B cell (primary cell): ENCODE measurements around the gene UBQLN4. TPM values are rescaled to one million over a fixed set of nuclear protein-coding genes. Genes with fewer than 3 reads are reported as not detected.

ENCODE experiments used
- ATAC-seq: fragments of 200-7000 bp; cut with Tn5 transposase; one replicate; pipeline ENCODE4 v1.10.0; 2021; ENCODE audit warnings: low read depth, mild to moderate bottlenecking, moderate number of reproducible peaks, moderate library complexity
- CTCF ChIA-PET: fragments of 350-600 bp; sonication (Branson Sonifier 250); formaldehyde crosslinking; loops from one replicate; lab custom pipeline; 2021; ENCODE audit warnings: antibody characterized with exemption, inconsistent platforms; lab: Charles Lee
- POLR2A ChIA-PET: fragments of 350-600 bp; sonication (Branson Sonifier 250); formaldehyde crosslinking; loops from one replicate; lab custom pipeline; 2021; ENCODE audit warnings: antibody characterized with exemption; lab: Charles Lee
- DNase-seq: peaks from one replicate; pipeline ENCODE4 v3.0.0; 2013
- H2AFZ ChIP-seq: 2 replicates; pipeline ENCODE4 v1.6.1; 2012; ENCODE audit warnings: mild to moderate bottlenecking, low read depth, low read length; ENCODE audit not compliant: insufficient read depth, poor library complexity, severe bottlenecking
- H3K27ac ChIP-seq, 2 donors: 1 replicate in 1 of 2; 2 replicates in 1 of 2; pipeline ENCODE4 v1.5.1; 2012 to 2013; ENCODE audit warnings: low read length in 2 of 2, mild to moderate bottlenecking in 2 of 2, moderate library complexity in 1 of 2
- H3K27me3 ChIP-seq, 4 experiments: fragments of 200-600 bp in 1 of 4; sonication (generic) in 1 of 4; replicated peaks in 1 of 4; 1 replicate in 2 of 4; 2 replicates in 2 of 4; pipeline versions ENCODE4 v1.6.1 to v1.7.0; 2013 to 2016; ENCODE audit warnings: low read length in 3 of 4, mild to moderate bottlenecking in 2 of 4, mixed read lengths in 1 of 4, moderate library complexity in 1 of 4; ENCODE audit not compliant: insufficient read depth in 4 of 4, control insufficient read depth in 3 of 4; ENCODE audit errors: control extremely low read depth in 1 of 4
- H3K36me3 ChIP-seq, 2 experiments: replicated peaks in 1 of 2; 1 replicate in 1 of 2; 2 replicates in 1 of 2; pipeline versions ENCODE4 v1.6.1 to v1.7.1; 2013; ENCODE audit warnings: low read length in 1 of 2; ENCODE audit not compliant: insufficient read depth in 2 of 2, control insufficient read depth in 1 of 2; ENCODE audit errors: control extremely low read depth in 1 of 2, extremely low read depth in 1 of 2
- H3K4me1 ChIP-seq, 2 donors: fragments of 200-600 bp in 1 of 2; sonication (generic) in 1 of 2; 1 replicate in 1 of 2; 2 replicates in 1 of 2; pipeline versions ENCODE4 v1.5.1 to v1.6.1; 2013 to 2017; ENCODE audit warnings: low read length in 2 of 2; ENCODE audit not compliant: control insufficient read depth in 2 of 2, insufficient read depth in 2 of 2
- H3K4me2 ChIP-seq: replicated peaks from 2 replicates; pipeline ENCODE3; 2012; ENCODE audit warnings: mild to moderate bottlenecking, low read depth, low read length; ENCODE audit not compliant: poor library complexity, severe bottlenecking
- H3K4me3 ChIP-seq, 5 experiments: fragments of 200-600 bp in 1 of 5; sonication (generic) in 1 of 5; 1 replicate in 3 of 5; 2 replicates in 2 of 5; pipeline versions ENCODE4 v1.5.1 to v1.7.0; 2011 to 2016; ENCODE audit warnings: low read length in 4 of 5, mild to moderate bottlenecking in 4 of 5, low read depth in 2 of 5, control low read depth in 1 of 5, moderate library complexity in 1 of 5; ENCODE audit not compliant: insufficient read depth in 1 of 5; ENCODE audit errors: control extremely low read depth in 1 of 5, extremely low read depth in 1 of 5
- H3K79me2 ChIP-seq: fragments of 200-600 bp; sonication (generic); one replicate; pipeline ENCODE4 v1.6.0; 2016; ENCODE audit warnings: low read length; ENCODE audit not compliant: control insufficient read depth, insufficient read depth
- H3K9ac ChIP-seq: fragments of 200-600 bp; sonication (generic); 2 replicates; pipeline ENCODE4 v1.6.1; 2017; ENCODE audit warnings: mild to moderate bottlenecking, low read length, moderate library complexity
- H3K9me3 ChIP-seq, 3 donors: one replicate each; pipeline versions ENCODE4 v1.6.1 to v1.7.1; 2013; ENCODE audit warnings: low read length in 2 of 3; ENCODE audit not compliant: control insufficient read depth in 2 of 3, insufficient read depth in 1 of 3; ENCODE audit errors: control extremely low read depth in 1 of 3
- H4K20me1 ChIP-seq: 2 replicates; pipeline ENCODE4 v1.6.0; 2012; ENCODE audit warnings: mild to moderate bottlenecking, low read length; ENCODE audit not compliant: insufficient read depth, control insufficient read depth, poor library complexity, severe bottlenecking
- H3K27ac Mint-ChIP-seq: one replicate; pipeline ENCODE4 v1.8.0; 2021; ENCODE audit warnings: mixed read lengths
- H3K27me3 Mint-ChIP-seq: one replicate; pipeline ENCODE4 v1.8.0; 2021; ENCODE audit warnings: mixed read lengths
- H3K4me1 Mint-ChIP-seq: one replicate; pipeline ENCODE4 v1.8.0; 2021; ENCODE audit warnings: mixed read lengths
- H3K4me3 Mint-ChIP-seq: one replicate; pipeline ENCODE4 v1.8.0; 2021; ENCODE audit warnings: mixed read lengths
- H3K9me3 Mint-ChIP-seq: one replicate; pipeline ENCODE4 v1.8.0; 2022; ENCODE audit warnings: mixed read lengths; ENCODE audit not compliant: insufficient read depth
- CTCF ChIP-seq: fragments of 200-600 bp; IDR thresholded peaks from one replicate; pipeline ENCODE4 v1.8.0; 2022; ENCODE audit warnings: antibody characterized with exemption, mild to moderate bottlenecking
- EZH2 ChIP-seq: IDR thresholded peaks from 2 replicates; pipeline ENCODE4 v1.6.1; 2012; ENCODE audit warnings: borderline replicate concordance, low read depth, mild to moderate bottlenecking, moderate library complexity, low read length; ENCODE audit not compliant: insufficient read depth, poor library complexity, severe bottlenecking
- WGBS: methylation state at CpG from one replicate; pipeline ENCODE4 v1.1.5; 2013; ENCODE audit warnings: missing lambda C conversion rate; ENCODE audit not compliant: insufficient coverage; 5-methylcytosine and 5-hydroxymethylcytosine counted together
- intact Hi-C: fragments of 100-400 bp; cut with micrococcal nuclease; formaldehyde crosslinking; loops from one replicate; pipeline ENCODE4 v1.10.0; 2022
- polyA plus RNA-seq: library from polyadenylated mRNA; depleted of rRNA; stranded (reverse); fragments of >200 nt; gene quantifications from 2 replicates; pipeline ENCODE4 v1.2.3, GENCODE V29; 2012
- total RNA-seq, 2 donors: library from RNA; stranded (reverse); fragments of 120-200 nt in 1 of 2; gene quantifications; 1 replicate in 1 of 2; 2 replicates in 1 of 2; pipeline versions ENCODE4 v1.2.3 to v1.2.4, GENCODE V29; 2013 to 2022

Gene UBQLN4
- total and polyA plus RNA-seq, 2 donors (not counting 1 experiment from before 2014, with no cell fraction given): 20.9 to 39.0 TPM

GRCh38 chr1:155993595-155993994 lies 60.0 kb downstream of the UBQLN4 start:
- H3K9me3 ChIP-seq: no peaks in the 10 kb centered on the region
- no peaks in the 10 kb centered on the region for H3K27me3 Mint-ChIP-seq
- no peaks in the 10 kb centered on the region for H4K20me1 ChIP-seq
- ATAC-seq: no peak
- no peak overlapping the region for H3K27ac Mint-ChIP-seq
- no peak overlapping the region for H3K4me3 Mint-ChIP-seq
- no peak overlapping the region for H2AFZ ChIP-seq
- ChIA-PET CTCF (interaction anchor here (1.0 to 5.9 kb wide), 3 partner anchors 33 to 55 kb away, joined by 3 to 176 read pairs (median 6); partner anchors contain the start of gene RXFP4), POLR2A (no interaction called here)
- DNase-seq: no peak
- peaks cover 18 to 21% of the 10 kb centered on the region in 2 donors for H3K4me1 ChIP-seq
- no peak for TF ChIP-seq CTCF
- TF ChIP-seq EZH2: no peak
- H3K27me3 ChIP-seq: no peaks in the 10 kb centered on the region
- H3K79me2 ChIP-seq: peaks cover 14% of the 10 kb centered on the region
- intact Hi-C loops: no loop called here
- no peak overlapping the region for H3K9ac ChIP-seq
- H3K36me3 ChIP-seq: no peaks in the 10 kb centered on the region
- no peaks in the 10 kb centered on the region for H3K9me3 Mint-ChIP-seq
- H3K27ac ChIP-seq: no peak overlapping the region
- peaks cover 16% of the 10 kb centered on the region for H3K4me1 Mint-ChIP-seq
- 89% methylated on average over 3 of the region's 3 CpGs for WGBS
- H3K4me2 ChIP-seq: no peak overlapping the region
- no peak overlapping the region for H3K4me3 ChIP-seq

GRCh38 chr1:155990005-155990739 lies 63.4 kb downstream of the UBQLN4 start:
- no peak overlapping the region for H3K4me3 ChIP-seq
- no peaks in the 10 kb centered on the region for H3K36me3 ChIP-seq
- ChIA-PET POLR2A (interaction anchor here (1.2 to 2.3 kb wide), 5 partner anchors 12 to 55 kb away, joined by 3 to 22 read pairs (median 10); partner anchors contain the start of genes ARHGEF2 and KHDC4), CTCF (interaction anchor here (0.6 to 5.9 kb wide), 34 partner anchors 12 to 1006 kb away, joined by 3 to 176 read pairs (median 5); partner anchors contain the start of genes ARHGEF2, KHDC4, RXFP4 and SYT11)
- H3K27ac Mint-ChIP-seq: peak overlapping the region; percentile 73
- no peaks in the 10 kb centered on the region for H3K9me3 ChIP-seq
- H3K4me2 ChIP-seq: peak overlapping the region; percentile 51
- H3K4me1 ChIP-seq: peaks cover 21 to 24% of the 10 kb centered on the region in 2 donors
- DNase-seq (peak; percentile 64), ATAC-seq (peak; percentile 8)
- intact Hi-C loops: no loop called here
- TF ChIP-seq EZH2: no peak
- TF ChIP-seq CTCF: no peak
- no peaks in the 10 kb centered on the region for H4K20me1 ChIP-seq
- WGBS: 63% methylated on average over 3 of the region's 6 CpGs
- H3K4me1 Mint-ChIP-seq: peaks cover 20% of the 10 kb centered on the region
- H3K9me3 Mint-ChIP-seq: no peaks in the 10 kb centered on the region
- peak overlapping the region; percentile 40 for H2AFZ ChIP-seq
- H3K79me2 ChIP-seq: peaks cover 35% of the 10 kb centered on the region
- H3K9ac ChIP-seq: no peak overlapping the region
- H3K27ac ChIP-seq: peak overlapping the region; percentile 11 to 32
- no peak overlapping the region for H3K4me3 Mint-ChIP-seq
- H3K27me3 ChIP-seq: no peaks in the 10 kb centered on the region
- H3K27me3 Mint-ChIP-seq: no peaks in the 10 kb centered on the region
